Adipocyte (in vitro differentiated cells): ENCODE data around the gene MTUS2.
A peak's percentile ranks its signal among the peaks of the same experiment; 100 is the strongest.

Experiments
- DNase-seq: peaks from one replicate; pipeline ENCODE4 v3.0.0-alpha.2; 2015; ENCODE audit warnings: low read depth
- H3K27me3 ChIP-seq: replicated peaks from 2 replicates; pipeline ENCODE4 v1.7.0; 2013; ENCODE audit warnings: mild to moderate bottlenecking, low read length, moderate library complexity; ENCODE audit not compliant: control insufficient read depth, insufficient read depth
- H3K36me3 ChIP-seq: 2 replicates; pipeline ENCODE4 v1.7.0; 2013; ENCODE audit warnings: low read length, mild to moderate bottlenecking, moderate library complexity; ENCODE audit not compliant: control insufficient read depth, insufficient read depth, severe bottlenecking
- H3K4me1 ChIP-seq: 2 replicates; pipeline ENCODE4 v1.7.0; 2013; ENCODE audit warnings: mild to moderate bottlenecking, low read length, moderate library complexity; ENCODE audit not compliant: control insufficient read depth, insufficient read depth
- H3K4me3 ChIP-seq: 2 replicates; pipeline ENCODE4 v1.7.0; 2013; ENCODE audit warnings: mild to moderate bottlenecking, low read length, moderate library complexity
- H3K9ac ChIP-seq: 2 replicates; pipeline ENCODE4 v1.7.0; 2013; ENCODE audit warnings: mild to moderate bottlenecking, low read length, moderate library complexity
- H3K9me3 ChIP-seq: 2 replicates; pipeline ENCODE4 v1.7.0; 2013; ENCODE audit warnings: mild to moderate bottlenecking, low read length, moderate library complexity; ENCODE audit not compliant: control insufficient read depth

Gene MTUS2

DNA sequence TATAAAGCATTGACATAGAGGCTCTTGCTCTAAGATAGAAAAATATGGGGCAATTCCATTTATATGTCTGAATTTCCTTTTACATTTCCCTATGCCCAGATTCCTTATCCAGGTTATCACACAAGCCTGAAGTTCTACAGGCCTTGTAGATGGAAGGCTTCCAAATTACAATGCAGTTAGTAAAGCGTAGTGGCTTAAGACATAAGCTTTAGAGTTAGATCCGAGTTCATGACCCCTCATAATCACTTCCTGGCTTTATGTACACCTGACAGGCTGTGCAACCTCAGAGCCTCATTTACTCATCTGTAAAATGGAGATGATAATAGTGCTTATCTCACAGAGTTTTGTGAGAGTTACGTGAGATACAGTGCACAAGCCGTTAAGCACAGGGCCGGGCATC is 601.9 kb downstream of the MTUS2 start:
- no peaks in the 10 kb centered on the region for H3K4me1 ChIP-seq
- H3K4me3 ChIP-seq, result no peak overlapping the region
- H3K36me3 ChIP-seq, result no peaks in the 10 kb centered on the region
- H3K9me3 ChIP-seq, result no peaks in the 10 kb centered on the region
- peaks cover 19% of the 10 kb centered on the region for H3K27me3 ChIP-seq
- no peak overlapping the region for H3K9ac ChIP-seq
- no peak for DNase-seq

- H3K27me3 ChIP-seq, result peaks cover 18% of the 10 kb centered on the region
- H3K4me3 ChIP-seq, result no peak overlapping the region
- peaks cover 4% of the 10 kb centered on the region for H3K4me1 ChIP-seq
- no peaks in the 10 kb centered on the region for H3K36me3 ChIP-seq
- DNase-seq, result no peak
- no peak overlapping the region for H3K9ac ChIP-seq
- H3K9me3 ChIP-seq, result no peaks in the 10 kb centered on the region
Observed at GRCh38 chr13:29423050-29423449, 602.9 kb downstream of the MTUS2 start.

GRCh38 chr13:29427937-29428309 is 607.8 kb downstream of the MTUS2 start:
- Histone ChIP-seq H3K27me3 (peaks cover 4% of the 10 kb centered on the region), H3K4me1 (peaks cover 20% of the 10 kb centered on the region), H3K4me3 (peak overlapping the region; percentile 76), H3K9me3 (no peaks in the 10 kb centered on the region), H3K9ac (no peak overlapping the region), H3K36me3 (no peaks in the 10 kb centered on the region)
- DNase-seq, result no peak

GRCh38 chr13:29428310-29429181 is 608.4 kb downstream of the MTUS2 start:
- Histone ChIP-seq H3K36me3 (no peaks in the 10 kb centered on the region), H3K4me1 (peaks cover 20% of the 10 kb centered on the region), H3K27me3 (peaks cover 4% of the 10 kb centered on the region), H3K4me3 (peak overlapping the region; percentile 76), H3K9ac (peak overlapping the region; percentile 23), H3K9me3 (no peaks in the 10 kb centered on the region)
- peak; percentile 43 for DNase-seq

DNA sequence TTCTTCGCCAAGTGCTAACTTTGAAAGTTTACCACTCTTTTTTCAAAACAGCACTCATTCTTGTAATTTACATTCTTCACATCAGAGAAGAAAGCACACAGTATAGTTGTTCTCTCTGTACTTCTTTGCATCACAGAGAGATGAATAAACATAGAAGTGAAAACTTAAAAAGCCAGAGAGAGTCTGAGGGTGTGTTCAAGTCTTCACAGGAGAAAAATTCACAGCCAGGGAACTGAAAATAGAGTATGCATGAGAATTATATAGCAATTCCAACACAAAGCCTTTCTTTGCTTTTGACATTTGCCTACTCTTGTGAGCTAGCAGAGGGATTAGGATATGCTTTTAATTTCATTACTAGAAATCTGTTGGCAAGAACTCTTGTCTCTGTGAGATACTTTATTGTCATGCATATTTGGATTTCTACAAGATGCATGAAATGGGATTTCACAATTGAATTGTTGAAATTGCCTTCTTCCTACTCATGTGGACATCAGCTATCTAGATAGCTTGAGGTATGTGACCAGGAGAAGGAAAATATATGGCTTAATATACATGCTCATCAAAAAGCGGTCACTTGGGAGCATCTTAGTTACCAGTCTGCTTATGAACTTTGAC is 609.3 kb downstream of the MTUS2 start:
- Histone ChIP-seq H3K36me3 (no peaks in the 10 kb centered on the region), H3K9me3 (no peaks in the 10 kb centered on the region), H3K9ac (no peak overlapping the region), H3K4me1 (peaks cover 22% of the 10 kb centered on the region), H3K27me3 (peaks cover 4% of the 10 kb centered on the region), H3K4me3 (peak overlapping the region; percentile 76)
- peak; percentile 61 for DNase-seq

- peaks cover 44% of the 10 kb centered on the region for H3K4me1 ChIP-seq
- DNase-seq, result no peak
Observed at GRCh38 chr13:29434217-29434945, 614.2 kb downstream of the MTUS2 start.

DNA sequence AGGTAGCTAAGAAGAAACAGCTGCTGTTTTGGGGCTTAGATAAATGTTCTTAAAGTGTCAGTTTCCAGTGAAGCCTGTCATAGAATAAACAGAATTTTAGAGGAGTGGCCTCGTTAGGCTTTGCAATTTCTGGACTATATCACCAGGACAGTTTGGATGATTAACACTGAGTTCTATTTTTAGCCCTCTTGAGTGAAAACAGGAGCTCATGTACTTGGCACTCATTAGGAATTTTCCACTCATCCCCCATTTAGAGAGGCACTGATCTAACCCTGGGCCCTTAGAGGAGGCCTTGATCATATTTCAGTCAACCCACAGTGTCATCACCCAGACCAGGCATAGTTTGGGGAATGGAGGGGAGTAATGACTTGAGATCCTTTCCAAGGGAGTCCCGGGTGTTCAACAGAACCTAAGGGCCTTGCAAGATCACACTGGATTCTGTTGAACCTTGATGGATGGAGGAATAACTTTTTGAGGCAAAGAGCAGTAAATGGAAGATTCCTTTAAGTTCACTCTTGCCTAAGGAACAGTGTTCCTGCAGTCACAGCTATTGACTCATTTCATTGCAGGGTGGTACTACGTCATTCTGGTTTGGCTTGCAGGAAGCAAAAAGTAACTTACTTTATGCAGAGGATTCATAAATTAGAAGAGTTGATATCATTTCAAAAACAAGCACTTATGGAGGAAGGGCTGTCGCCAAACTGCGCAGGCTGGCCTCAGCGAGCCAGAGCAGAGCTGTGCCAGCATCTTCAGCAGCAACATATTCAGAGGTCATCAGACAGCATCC is 615.2 kb downstream of the MTUS2 start:
- Histone ChIP-seq H3K36me3 (no peaks in the 10 kb centered on the region), H3K4me1 (peaks cover 47% of the 10 kb centered on the region), H3K4me3 (peak overlapping the region; percentile 50), H3K9me3 (no peaks in the 10 kb centered on the region), H3K27me3 (no peaks in the 10 kb centered on the region), H3K9ac (peak overlapping the region; percentile 53)
- peak; percentile 90 for DNase-seq

More at GRCh38 chr13:29434217-29434945, 614.2 kb downstream of the MTUS2 start:
- Histone ChIP-seq H3K9ac (no peak overlapping the region), H3K27me3 (no peaks in the 10 kb centered on the region), H3K36me3 (no peaks in the 10 kb centered on the region), H3K4me3 (peak overlapping the region; percentile 50), H3K9me3 (no peaks in the 10 kb centered on the region)

GRCh38 chr13:29436291-29436690 is 616.2 kb downstream of the MTUS2 start:
- DNase-seq, result peak; percentile 56
- no peaks in the 10 kb centered on the region for H3K36me3 ChIP-seq
- H3K4me1 ChIP-seq, result peaks cover 47% of the 10 kb centered on the region
- peak overlapping the region; percentile 50 for H3K4me3 ChIP-seq
- no peaks in the 10 kb centered on the region for H3K9me3 ChIP-seq
- no peaks in the 10 kb centered on the region for H3K27me3 ChIP-seq
- H3K9ac ChIP-seq, result no peak overlapping the region

DNA sequence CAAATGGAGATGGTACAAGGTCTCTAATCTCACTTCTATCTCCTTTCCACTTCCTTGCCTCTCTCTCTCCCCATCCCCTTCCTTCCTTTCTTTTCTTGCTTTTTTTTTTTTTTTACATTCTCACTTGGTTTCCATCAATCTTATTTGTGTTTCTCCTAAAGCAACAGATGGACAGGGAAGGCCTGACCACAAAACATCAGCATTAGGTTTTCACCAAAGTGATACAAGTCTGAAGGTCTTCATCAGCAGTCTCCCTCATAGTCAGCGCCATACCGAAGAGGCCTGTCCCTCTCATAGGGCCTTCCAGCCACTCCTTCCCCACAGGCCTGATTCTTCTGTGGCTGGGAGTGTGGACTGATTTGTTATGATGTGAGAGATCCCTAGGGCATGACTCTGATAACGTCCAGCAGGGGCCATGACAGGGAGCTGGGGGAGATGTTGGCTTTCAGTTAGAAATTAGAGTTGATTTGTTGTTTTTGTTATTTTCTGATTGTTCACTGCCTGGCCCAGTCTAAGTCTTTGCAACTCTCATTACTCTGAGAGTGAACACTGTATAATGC is 616.7 kb downstream of the MTUS2 start:
- DNase-seq, result no peak
- Histone ChIP-seq H3K9me3 (no peaks in the 10 kb centered on the region), H3K27me3 (no peaks in the 10 kb centered on the region), H3K9ac (no peak overlapping the region), H3K4me3 (no peak overlapping the region), H3K4me1 (peaks cover 47% of the 10 kb centered on the region), H3K36me3 (no peaks in the 10 kb centered on the region)

GRCh38 chr13:29438769-29439168 is 618.6 kb downstream of the MTUS2 start:
- H3K9me3 ChIP-seq, result no peaks in the 10 kb centered on the region
- H3K9ac ChIP-seq, result no peak overlapping the region
- peaks cover 7% of the 10 kb centered on the region for H3K27me3 ChIP-seq
- peaks cover 44% of the 10 kb centered on the region for H3K4me1 ChIP-seq
- H3K4me3 ChIP-seq, result no peak overlapping the region
- H3K36me3 ChIP-seq, result no peaks in the 10 kb centered on the region
- no peak for DNase-seq
